ENCODE data around the gene CYB5R4. TPM values are rescaled to one million over a fixed set of nuclear protein-coding genes. Genes with fewer than 3 reads are reported as not detected.

CYB5R4 gene
- total RNA-seq, 4 donors from 2014 or later = 5.3 to 16.5 (median 10.6) TPM

DNA sequence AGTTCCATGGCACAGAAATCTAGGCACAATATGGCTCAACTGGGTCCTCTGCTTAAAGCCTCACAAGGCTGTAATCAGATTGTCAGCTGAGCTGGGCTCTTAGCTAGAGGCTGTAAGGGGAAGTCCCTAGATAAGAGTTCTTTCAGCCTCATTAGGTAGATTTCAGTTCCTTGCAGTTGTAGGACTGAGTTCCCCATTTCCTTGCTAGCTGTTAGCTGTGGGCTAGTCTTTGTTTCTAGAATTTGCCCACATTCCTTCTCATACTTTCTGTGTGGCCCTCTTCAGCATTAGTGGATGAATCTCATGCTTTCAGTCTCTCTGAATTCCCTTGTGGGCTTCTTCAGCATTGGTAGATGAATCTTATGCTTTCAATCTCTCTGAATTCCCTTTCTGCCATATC lies 103.1 kb downstream of the CYB5R4 start:
- no peak for DNase-seq
- no peaks in the 10 kb centered on the region for H3K27me3 ChIP-seq
- TF ChIP-seq POLR2A (IDR thresholded peaks at IDR 0.05) = no peak
- TF ChIP-seq, protein P1, sequence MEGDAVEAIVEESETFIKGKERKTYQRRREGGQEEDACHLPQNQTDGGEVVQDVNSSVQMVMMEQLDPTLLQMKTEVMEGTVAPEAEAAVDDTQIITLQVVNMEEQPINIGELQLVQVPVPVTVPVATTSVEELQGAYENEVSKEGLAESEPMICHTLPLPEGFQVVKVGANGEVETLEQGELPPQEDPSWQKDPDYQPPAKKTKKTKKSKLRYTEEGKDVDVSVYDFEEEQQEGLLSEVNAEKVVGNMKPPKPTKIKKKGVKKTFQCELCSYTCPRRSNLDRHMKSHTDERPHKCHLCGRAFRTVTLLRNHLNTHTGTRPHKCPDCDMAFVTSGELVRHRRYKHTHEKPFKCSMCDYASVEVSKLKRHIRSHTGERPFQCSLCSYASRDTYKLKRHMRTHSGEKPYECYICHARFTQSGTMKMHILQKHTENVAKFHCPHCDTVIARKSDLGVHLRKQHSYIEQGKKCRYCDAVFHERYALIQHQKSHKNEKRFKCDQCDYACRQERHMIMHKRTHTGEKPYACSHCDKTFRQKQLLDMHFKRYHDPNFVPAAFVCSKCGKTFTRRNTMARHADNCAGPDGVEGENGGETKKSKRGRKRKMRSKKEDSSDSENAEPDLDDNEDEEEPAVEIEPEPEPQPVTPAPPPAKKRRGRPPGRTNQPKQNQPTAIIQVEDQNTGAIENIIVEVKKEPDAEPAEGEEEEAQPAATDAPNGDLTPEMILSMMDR (IDR thresholded peaks at IDR 0.05) = no peak
- peaks cover 0 to 29% (median 0%) of the 10 kb centered on the region in 3 donors for H3K36me3 ChIP-seq
- H3K4me3 ChIP-seq = no peak overlapping the region
- H3K9me3 ChIP-seq = no peaks in the 10 kb centered on the region
- no peaks in the 10 kb centered on the region for H3K4me1 ChIP-seq
- no peak overlapping the region for H3K27ac ChIP-seq

DNA sequence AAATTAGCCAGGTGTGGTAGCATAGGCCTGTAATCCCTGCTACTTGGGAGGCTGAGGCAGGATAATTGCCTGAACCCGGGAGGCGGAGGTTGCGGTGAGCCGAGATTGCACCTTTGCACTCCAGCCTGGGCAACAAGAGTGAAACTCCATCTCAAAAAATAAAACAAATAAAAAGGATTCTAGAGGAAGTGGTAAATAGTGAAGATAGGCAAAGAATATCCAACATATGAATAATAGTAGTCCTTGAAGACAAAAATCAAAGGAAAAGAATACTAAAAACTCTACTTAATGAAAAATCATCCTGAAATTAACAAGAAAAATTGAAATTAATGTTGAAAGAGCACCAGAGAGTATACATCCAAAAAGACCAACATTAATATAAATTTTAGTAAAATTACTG lies 107.0 kb downstream of the CYB5R4 start:
- H3K36me3 ChIP-seq = peaks cover 0 to 16% (median 0%) of the 10 kb centered on the region in 3 donors
- no peak for TF ChIP-seq POLR2A (IDR thresholded peaks at IDR 0.05)
- TF ChIP-seq, protein P1 (IDR thresholded peaks at IDR 0.05) = no peak
- H3K27ac ChIP-seq = no peak overlapping the region
- no peak for DNase-seq
- no peaks in the 10 kb centered on the region for H3K4me1 ChIP-seq
- H3K9me3 ChIP-seq = no peaks in the 10 kb centered on the region
- H3K4me3 ChIP-seq = no peak overlapping the region
- no peaks in the 10 kb centered on the region for H3K27me3 ChIP-seq

DNA sequence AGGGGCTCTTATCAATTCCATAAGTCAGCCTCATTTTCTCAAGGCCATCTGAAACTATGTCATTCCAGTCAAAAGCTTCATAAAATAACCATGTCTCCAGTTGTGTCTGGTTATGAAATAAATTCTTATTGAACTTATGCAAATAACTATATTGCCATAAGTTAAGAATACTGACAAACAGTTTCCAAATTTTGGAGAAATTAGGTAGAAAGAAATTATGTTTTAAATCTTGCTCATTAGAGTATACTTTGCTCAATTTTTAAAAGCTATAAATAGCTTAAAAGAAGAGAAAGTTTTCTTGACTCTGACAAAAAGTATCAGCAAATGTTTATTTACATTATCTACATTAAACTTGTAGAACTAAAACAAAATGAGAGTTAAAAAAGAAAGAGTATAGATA lies 111.1 kb downstream of the CYB5R4 start:
- TF ChIP-seq POLR2A (IDR thresholded peaks at IDR 0.05) = no peak
- TF ChIP-seq, protein P1 (IDR thresholded peaks at IDR 0.05) = no peak

DNA sequence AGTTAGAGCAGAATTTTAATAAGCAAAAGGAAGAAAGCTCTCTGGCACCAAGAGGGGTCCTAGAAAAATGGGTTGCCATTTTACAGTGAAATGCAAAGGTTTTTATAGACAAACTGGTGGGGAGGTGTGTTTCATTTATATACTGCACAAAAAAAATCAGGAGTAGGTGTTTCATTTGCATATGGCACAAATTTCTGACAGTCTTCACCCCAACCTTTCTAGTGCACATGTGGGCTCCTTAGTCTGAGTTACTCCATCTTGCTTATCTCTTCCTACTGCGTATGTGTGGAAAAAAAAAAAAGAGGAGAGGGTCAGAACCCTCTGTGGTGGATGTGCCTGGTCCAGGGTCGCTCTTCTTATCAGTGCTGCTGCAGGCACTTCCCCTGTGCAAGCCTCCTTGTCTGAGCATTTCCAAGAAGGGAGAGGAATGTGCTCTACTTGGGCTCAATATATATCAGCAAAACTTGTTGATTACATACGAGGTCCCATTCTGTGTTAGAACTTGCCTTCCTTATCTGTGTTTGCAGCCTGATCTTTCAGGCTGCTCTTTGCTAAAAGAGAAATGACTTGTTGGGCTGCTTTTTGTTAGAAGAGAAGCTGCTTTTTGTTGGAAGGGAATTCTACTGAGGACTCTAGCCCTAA lies 115.0 kb downstream of the CYB5R4 start:
- TF ChIP-seq, protein P1 (IDR thresholded peaks at IDR 0.05) = no peak
- no peak for TF ChIP-seq POLR2A (IDR thresholded peaks at IDR 0.05)
- no peak for DNase-seq
- H3K27me3 ChIP-seq = no peaks in the 10 kb centered on the region
- no peaks in the 10 kb centered on the region for H3K4me1 ChIP-seq
- H3K4me3 ChIP-seq = no peak overlapping the region
- no peak overlapping the region for H3K27ac ChIP-seq
- no peaks in the 10 kb centered on the region for H3K36me3 ChIP-seq
- no peaks in the 10 kb centered on the region for H3K9me3 ChIP-seq

More for the DNA sequence above, 111.1 kb downstream of the CYB5R4 start:
- Histone ChIP-seq H3K4me1 (no peaks in the 10 kb centered on the region), H3K4me3 (no peak overlapping the region), H3K27me3 (no peaks in the 10 kb centered on the region), H3K27ac (no peak overlapping the region), H3K9me3 (no peaks in the 10 kb centered on the region), H3K36me3 (no peaks in the 10 kb centered on the region)
- no peak for DNase-seq

DNA sequence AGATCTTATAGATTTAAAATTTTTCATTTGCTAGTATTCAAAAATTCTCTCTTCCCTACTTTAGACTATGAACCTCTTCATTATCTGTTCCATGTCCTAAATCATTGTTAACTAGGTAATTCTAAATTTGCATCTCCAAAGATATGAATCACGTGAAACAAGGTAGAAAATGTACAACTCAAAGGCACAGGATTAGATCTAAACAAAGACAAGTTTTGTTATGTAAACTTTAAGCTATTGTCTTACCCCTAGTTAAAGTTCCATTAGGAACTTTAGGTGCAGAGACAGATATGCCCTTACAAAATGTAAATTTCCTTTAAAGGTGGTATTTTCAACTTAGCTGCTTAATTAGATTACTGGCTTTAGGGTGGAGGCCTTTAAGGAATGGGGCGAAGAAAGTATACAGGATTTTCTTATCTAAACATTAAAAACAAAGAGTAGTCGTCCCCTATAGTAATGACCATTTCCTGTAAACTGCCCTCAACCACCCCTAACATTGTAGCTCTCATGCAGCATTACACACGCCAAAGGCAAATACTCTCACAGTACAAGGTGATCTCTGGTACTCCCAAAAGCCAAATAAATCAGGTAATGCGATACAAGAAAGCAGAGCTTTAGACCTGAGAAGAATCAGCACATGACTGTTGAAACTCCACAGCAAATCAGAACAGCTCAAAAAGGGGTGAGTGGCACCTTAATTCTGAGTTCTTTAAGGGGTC lies 116.7 kb downstream of the CYB5R4 start:
- Histone ChIP-seq H3K9me3 (no peaks in the 10 kb centered on the region), H3K27me3 (no peaks in the 10 kb centered on the region), H3K27ac (no peak overlapping the region), H3K36me3 (no peaks in the 10 kb centered on the region), H3K4me3 (no peak overlapping the region), H3K4me1 (no peaks in the 10 kb centered on the region)
- no peak for TF ChIP-seq POLR2A (IDR thresholded peaks at IDR 0.05)
- TF ChIP-seq, protein P1 (IDR thresholded peaks at IDR 0.05) = no peak
- DNase-seq = no peak

Data from Peyer's patch (tissue), 4 donors.